ENCODE measurements around the gene SLC2A10. TPM values are rescaled to one million over a fixed set of nuclear protein-coding genes. Genes with fewer than 3 reads are reported as not detected.

Gene SLC2A10
- total and polyA plus RNA-seq, 10 of the 15 experiments (the other 5 are each of a cell fraction or from before 2014, with no cell fraction given) = not detected

GRCh38 chr20:46773680-46774079 is 64.2 kb downstream of the SLC2A10 start:
- TF ChIP-seq E2F8 (IDR thresholded peaks at IDR 0.05; ENCODE audit: low read depth, partially characterized antibody) (no peak), RCOR1 (conservative IDR thresholded peaks at IDR 0.05; ENCODE audit: low read depth, low read length) (no peak), HDAC6 (IDR thresholded peaks at IDR 0.05; ENCODE audit: unreplicated experiment) (no peak), SRF (IDR thresholded peaks at IDR 0.05; ENCODE audit: low read depth in 2 of 2, low read length in 2 of 2) (no peak), ZSCAN29 (IDR thresholded peaks at IDR 0.05) (no peak), USF2 (IDR thresholded peaks at IDR 0.05; ENCODE audit: borderline replicate concordance, low read depth, low read length) (no peak), PRDM15 (CRISPR knock-in tag; IDR thresholded peaks at IDR 0.05) (no peak), CBFB (IDR thresholded peaks at IDR 0.05; ENCODE audit: low read depth) (no peak), STAT3 (IDR thresholded peaks at IDR 0.05; ENCODE audit: low read depth, low read length) (no peak), SREBF1 (IDR thresholded peaks at IDR 0.05; ENCODE audit: low read length) (no peak), SMARCA5 (IDR thresholded peaks at IDR 0.05) (no peak)
- ChIA-PET POLR2A (no interaction called here), RAD21 (ENCODE audit: unreplicated experiment) (no interaction called here), CTCF (interaction anchor here (0.9 to 1.5 kb wide), 3 partner anchors 11 to 16 kb away, joined by 3 to 4 read pairs (median 3); no protein-coding TSS in a partner anchor), SMC1A (ENCODE audit: uncharacterized antibody, unreplicated experiment) (interaction anchor here (1.9 kb wide), 1 partner anchor 20 kb away, joined by 5 read pairs; no protein-coding TSS in a partner anchor)
- BruUV-seq (replicated peaks) = no TSS peak
- no peaks in the 10 kb centered on the region for H3K4me1 ChIP-seq (ENCODE audit: control insufficient read depth, insufficient read depth, low read length)
- ATAC-seq = no peak
- DNase-seq (ENCODE audit: low read depth, low spot score) = no peak
- no peak overlapping the region for H3K9ac ChIP-seq (ENCODE audit: control insufficient read depth, insufficient read depth, low read length)
- intact Hi-C loops (cut with micrococcal nuclease; ENCODE audit: unreplicated experiment) (no loop called here), in situ Hi-C loops (cut with MboI) (no loop called here)
- H3K27ac ChIP-seq (ENCODE audit: control insufficient read depth, insufficient read depth) = no peak overlapping the region
- H3K36me3 ChIP-seq (ENCODE audit: control insufficient read depth in 2 of 2, insufficient read depth in 2 of 2, low read length in 1 of 2) = no peaks in the 10 kb centered on the region
- no peaks in the 10 kb centered on the region for H3K79me2 ChIP-seq (ENCODE audit: control insufficient read depth, insufficient read depth, low read length)
- H2AFZ ChIP-seq (ENCODE audit: control insufficient read depth, low read depth, low read length) = no peak overlapping the region
- H3K9me3 ChIP-seq (replicated peaks; ENCODE audit: control insufficient read depth, insufficient read depth, low read length) = no peaks in the 10 kb centered on the region
- 46% methylated on average over 9 of the region's 9 CpGs for WGBS (ENCODE audit: insufficient coverage, insufficient replicate concordance, low lambda C conversion rate, missing lambda C conversion rate)
- no peak overlapping the region for H3K4me3 ChIP-seq
- H3K4me2 ChIP-seq (ENCODE audit: control insufficient read depth, insufficient read depth) = no peak overlapping the region
- no peaks in the 10 kb centered on the region for H4K20me1 ChIP-seq (ENCODE audit: control insufficient read depth, insufficient read depth)
- H3K27me3 ChIP-seq (replicated peaks in 1 of 2; ENCODE audit: control insufficient read depth in 2 of 2, insufficient read depth in 2 of 2, low read length in 1 of 2) = no peaks in the 10 kb centered on the region; a peak in 2 of 4 replicates
- no peak for FAIRE-seq

All from GM12878 (cell line).